Mesenchymal stem cell (in vitro differentiated cells and primary cell): ENCODE data around the gene GALNT2.
A peak's percentile ranks its signal among the peaks of the same experiment; 100 is the strongest.

ENCODE experiments used
- DNase-seq: peaks from one replicate; pipeline ENCODE4 v3.0.0-alpha.2; 2013
- H2AFZ ChIP-seq: one replicate; pipeline ENCODE4 v1.6.1; 2013; ENCODE audit warnings: low read depth, mild to moderate bottlenecking, control low read depth, inconsistent platforms, low read length, moderate library complexity
- H2AK5ac ChIP-seq: 2 replicates; pipeline ENCODE4 v1.6.1; 2013; ENCODE audit warnings: low read length, moderate library complexity, mild to moderate bottlenecking, inconsistent platforms; ENCODE audit not compliant: severe bottlenecking
- H2BK120ac ChIP-seq: one replicate; pipeline ENCODE4 v1.6.1; 2013; ENCODE audit warnings: low read depth, mild to moderate bottlenecking, inconsistent platforms, low read length, moderate library complexity
- H2BK12ac ChIP-seq, 2 experiments: one replicate each; pipeline ENCODE4 v1.6.1; 2013; ENCODE audit warnings: inconsistent platforms in 2 of 2, low read length in 2 of 2, mild to moderate bottlenecking in 2 of 2, moderate library complexity in 2 of 2, control low read depth in 1 of 2
- H2BK15ac ChIP-seq: one replicate; pipeline ENCODE4 v1.6.1; 2013; ENCODE audit warnings: mild to moderate bottlenecking, low read depth, inconsistent platforms; ENCODE audit not compliant: poor library complexity, severe bottlenecking
- H2BK5ac ChIP-seq: 2 replicates; pipeline ENCODE4 v1.6.1; 2013; ENCODE audit warnings: low read depth, mild to moderate bottlenecking, low read length, control low read depth, inconsistent platforms; ENCODE audit not compliant: poor library complexity, severe bottlenecking
- H3K14ac ChIP-seq, 2 experiments: one replicate each; pipeline ENCODE4 v1.6.1; 2013; ENCODE audit warnings: inconsistent platforms in 2 of 2, low read length in 2 of 2, control low read depth in 1 of 2, mild to moderate bottlenecking in 1 of 2, moderate library complexity in 1 of 2
- H3K18ac ChIP-seq, 2 experiments: one replicate each; pipeline ENCODE4 v1.6.1; 2013; ENCODE audit warnings: inconsistent platforms in 2 of 2, low read length in 2 of 2, control low read depth in 1 of 2, low read depth in 1 of 2, mild to moderate bottlenecking in 1 of 2
- H3K23ac ChIP-seq, 2 experiments: one replicate each; pipeline ENCODE4 v1.6.1; 2013; ENCODE audit warnings: inconsistent platforms in 2 of 2, low read length in 2 of 2, mild to moderate bottlenecking in 2 of 2, moderate library complexity in 2 of 2, control low read depth in 1 of 2
- H3K27ac ChIP-seq: 2 replicates; pipeline ENCODE4 v1.5.1; 2013; ENCODE audit warnings: mild to moderate bottlenecking, moderate library complexity, low read length, control low read depth, inconsistent platforms; ENCODE audit not compliant: poor library complexity, severe bottlenecking
- H3K27me3 ChIP-seq, 2 experiments: 2 replicates each; pipeline versions ENCODE4 v1.6.1 to v1.7.0; 2013; ENCODE audit warnings: low read length in 2 of 2, mild to moderate bottlenecking in 2 of 2, moderate library complexity in 2 of 2, control low read depth in 1 of 2, inconsistent platforms in 1 of 2; ENCODE audit not compliant: control insufficient read depth in 1 of 2, insufficient read depth in 1 of 2
- H3K36me3 ChIP-seq, 2 experiments: 2 replicates each; pipeline versions ENCODE4 v1.6.1 to v1.7.0; 2013; ENCODE audit warnings: low read length in 2 of 2, control low read depth in 1 of 2, inconsistent platforms in 1 of 2, low read depth in 1 of 2, mild to moderate bottlenecking in 1 of 2; ENCODE audit not compliant: insufficient read depth in 2 of 2, control insufficient read depth in 1 of 2
- H3K4ac ChIP-seq, 2 experiments: one replicate each; pipeline ENCODE4 v1.6.1; 2013; ENCODE audit warnings: inconsistent platforms in 2 of 2, low read length in 2 of 2, mild to moderate bottlenecking in 2 of 2, moderate library complexity in 2 of 2, control low read depth in 1 of 2, low read depth in 1 of 2
- H3K4me1 ChIP-seq: 2 replicates; pipeline ENCODE4 v1.6.1; 2013; ENCODE audit warnings: low read depth, low read length, control low read depth; ENCODE audit not compliant: control insufficient read depth, insufficient read depth
- H3K4me2 ChIP-seq: 2 replicates; pipeline ENCODE4 v1.6.1; 2013; ENCODE audit warnings: low read length, mild to moderate bottlenecking, inconsistent platforms; ENCODE audit not compliant: poor library complexity, severe bottlenecking
- H3K4me3 ChIP-seq, 2 experiments: 2 replicates each; pipeline versions ENCODE4 v1.5.1 to v1.7.0; 2013; ENCODE audit warnings: low read length in 2 of 2, mild to moderate bottlenecking in 2 of 2, control low read depth in 1 of 2, low read depth in 1 of 2; ENCODE audit not compliant: insufficient read depth in 1 of 2
- H3K79me1 ChIP-seq: replicated peaks from 2 replicates; pipeline ENCODE4 v1.6.1; 2013; ENCODE audit warnings: mild to moderate bottlenecking, control low read depth, low read length, inconsistent platforms; ENCODE audit not compliant: poor library complexity, severe bottlenecking
- H3K9ac ChIP-seq: 2 replicates; pipeline ENCODE4 v1.7.0; 2013; ENCODE audit warnings: mild to moderate bottlenecking, low read length, moderate library complexity
- H3K9me3 ChIP-seq: 2 replicates; pipeline ENCODE4 v1.7.0; 2013; ENCODE audit warnings: mild to moderate bottlenecking, low read length; ENCODE audit not compliant: control insufficient read depth
- H4K8ac ChIP-seq: one replicate; pipeline ENCODE4 v1.6.1; 2013; ENCODE audit warnings: inconsistent platforms, mild to moderate bottlenecking, low read length, moderate library complexity
- H4K91ac ChIP-seq: one replicate; pipeline ENCODE4 v1.6.1; 2013; ENCODE audit warnings: mild to moderate bottlenecking, low read length, inconsistent platforms
- WGBS: methylation state at CpG from one replicate; pipeline ENCODE4 v1.1.7; 2013; ENCODE audit warnings: mixed read lengths; 5-methylcytosine and 5-hydroxymethylcytosine counted together

GALNT2 gene

DNA sequence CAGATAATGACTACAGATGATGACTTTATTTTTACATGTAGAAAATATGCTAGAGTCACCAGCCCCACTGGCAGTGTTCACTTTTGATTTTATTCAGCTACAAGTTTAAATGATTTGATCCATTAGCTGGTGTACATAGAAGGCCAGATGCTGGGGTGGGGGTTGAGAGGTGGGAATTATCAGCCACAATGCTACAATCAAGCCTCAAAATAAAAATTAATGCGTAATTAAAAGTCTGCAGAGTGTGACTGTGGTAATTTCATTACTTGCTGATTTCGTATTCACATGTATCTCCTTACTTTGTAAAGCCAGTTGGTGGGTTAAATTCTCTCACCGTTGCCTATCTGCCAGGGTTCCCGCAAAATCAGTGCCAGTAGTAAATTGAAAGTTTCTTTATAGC is 109.3 kb downstream of the GALNT2 start:
- 100% methylated on average over 2 of the region's 4 CpGs for WGBS
- H3K4ac ChIP-seq: no peak overlapping the region

DNA sequence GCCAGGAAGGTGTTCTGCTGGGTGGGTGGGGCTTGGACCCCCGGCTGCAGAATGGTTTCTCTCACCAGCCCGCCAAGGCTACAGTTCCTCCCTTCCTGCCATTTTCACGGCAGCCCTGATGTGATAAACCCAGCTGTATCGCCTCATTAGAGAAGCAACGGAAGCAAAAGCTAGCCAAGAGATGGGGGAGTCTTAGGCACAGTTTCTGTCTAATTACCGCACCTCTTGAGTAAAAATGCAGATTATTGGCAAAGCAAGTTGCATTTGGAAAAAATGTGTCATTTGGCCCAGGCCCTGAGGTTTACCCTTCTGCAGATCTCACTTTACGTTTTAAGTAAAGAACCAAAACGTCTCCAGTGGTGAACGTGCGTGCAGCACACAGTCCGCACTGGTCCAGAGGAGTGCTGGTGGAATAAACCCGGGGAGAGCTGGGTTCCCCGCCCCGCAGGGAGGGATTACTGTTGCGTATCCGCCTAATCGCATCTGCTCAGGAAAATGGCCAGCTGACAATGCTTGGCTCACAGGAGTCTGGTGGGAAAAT is 109.9 kb downstream of the GALNT2 start:
- Histone ChIP-seq H2BK120ac (no peak overlapping the region), H2BK5ac (no peak overlapping the region), H2BK15ac (no peak overlapping the region), H3K14ac (no peak overlapping the region), H3K36me3 (peaks cover 7 to 19% of the 10 kb centered on the region in 2 experiments), H3K4ac (no peak overlapping the region), H3K9ac (peak overlapping the region; percentile 71), H3K18ac (no peak overlapping the region), H3K27ac (no peak overlapping the region), H2BK12ac (no peak overlapping the region), H3K27me3 (no peaks in the 10 kb centered on the region), H3K9me3 (no peaks in the 10 kb centered on the region), H3K4me3 (peak overlapping the region in 1 of 2 experiments; percentile 73), H3K4me2 (no peak overlapping the region), H4K8ac (no peak overlapping the region), H3K23ac (no peak overlapping the region), H2AFZ (no peak overlapping the region), H2AK5ac (no peak overlapping the region), H3K79me1 (peaks cover 38% of the 10 kb centered on the region), H4K91ac (peak overlapping the region; percentile 71), H3K4me1 (peaks cover 14% of the 10 kb centered on the region)
- 87% methylated on average over 17 of the region's 17 CpGs for WGBS
- DNase-seq: no peak

More for the DNA sequence above, 109.3 kb downstream of the GALNT2 start:
- H2BK12ac ChIP-seq: no peak overlapping the region
- H2AK5ac ChIP-seq: no peak overlapping the region
- DNase-seq: no peak
- H3K4me1 ChIP-seq: peaks cover 16% of the 10 kb centered on the region
- H2BK15ac ChIP-seq: no peak overlapping the region
- no peak overlapping the region for H2AFZ ChIP-seq
- H2BK120ac ChIP-seq: no peak overlapping the region
- H3K18ac ChIP-seq: no peak overlapping the region
- no peak overlapping the region for H3K23ac ChIP-seq
- no peak overlapping the region for H4K91ac ChIP-seq
- H3K36me3 ChIP-seq: peaks cover 7 to 19% of the 10 kb centered on the region in 2 experiments
- H3K9ac ChIP-seq: peak overlapping the region; percentile 71
- no peaks in the 10 kb centered on the region for H3K9me3 ChIP-seq
- H3K27ac ChIP-seq: no peak overlapping the region
- peaks cover 38% of the 10 kb centered on the region for H3K79me1 ChIP-seq
- H3K4me2 ChIP-seq: no peak overlapping the region
- H3K27me3 ChIP-seq: no peaks in the 10 kb centered on the region
- no peak overlapping the region for H2BK5ac ChIP-seq
- H3K4me3 ChIP-seq: peak overlapping the region in 1 of 2 experiments; percentile 73
- no peak overlapping the region for H4K8ac ChIP-seq
- H3K14ac ChIP-seq: no peak overlapping the region

- no peak overlapping the region for H2AFZ ChIP-seq
- no peak overlapping the region for H2AK5ac ChIP-seq
- no peak overlapping the region for H3K4me3 ChIP-seq
- H3K4ac ChIP-seq: no peak overlapping the region
- H3K36me3 ChIP-seq: peaks cover 3 to 19% of the 10 kb centered on the region in 2 experiments
- WGBS: 100% methylated on average over 2 of the region's 2 CpGs
- no peak overlapping the region for H4K91ac ChIP-seq
- no peaks in the 10 kb centered on the region for H3K27me3 ChIP-seq
- no peak overlapping the region for H3K18ac ChIP-seq
- DNase-seq: no peak
- H3K27ac ChIP-seq: no peak overlapping the region
- H3K9me3 ChIP-seq: no peaks in the 10 kb centered on the region
- no peak overlapping the region for H2BK15ac ChIP-seq
- no peak overlapping the region for H2BK120ac ChIP-seq
- H3K79me1 ChIP-seq: peaks cover 32% of the 10 kb centered on the region
- H3K4me2 ChIP-seq: no peak overlapping the region
- no peak overlapping the region for H3K14ac ChIP-seq
- H3K9ac ChIP-seq: no peak overlapping the region
- no peak overlapping the region for H2BK12ac ChIP-seq
- H3K4me1 ChIP-seq: peaks cover 4% of the 10 kb centered on the region
- no peak overlapping the region for H2BK5ac ChIP-seq
- no peak overlapping the region for H4K8ac ChIP-seq
- H3K23ac ChIP-seq: no peak overlapping the region
Measured at GRCh38 chr1:230179249-230179648, 112.2 kb downstream of the GALNT2 start.

DNA sequence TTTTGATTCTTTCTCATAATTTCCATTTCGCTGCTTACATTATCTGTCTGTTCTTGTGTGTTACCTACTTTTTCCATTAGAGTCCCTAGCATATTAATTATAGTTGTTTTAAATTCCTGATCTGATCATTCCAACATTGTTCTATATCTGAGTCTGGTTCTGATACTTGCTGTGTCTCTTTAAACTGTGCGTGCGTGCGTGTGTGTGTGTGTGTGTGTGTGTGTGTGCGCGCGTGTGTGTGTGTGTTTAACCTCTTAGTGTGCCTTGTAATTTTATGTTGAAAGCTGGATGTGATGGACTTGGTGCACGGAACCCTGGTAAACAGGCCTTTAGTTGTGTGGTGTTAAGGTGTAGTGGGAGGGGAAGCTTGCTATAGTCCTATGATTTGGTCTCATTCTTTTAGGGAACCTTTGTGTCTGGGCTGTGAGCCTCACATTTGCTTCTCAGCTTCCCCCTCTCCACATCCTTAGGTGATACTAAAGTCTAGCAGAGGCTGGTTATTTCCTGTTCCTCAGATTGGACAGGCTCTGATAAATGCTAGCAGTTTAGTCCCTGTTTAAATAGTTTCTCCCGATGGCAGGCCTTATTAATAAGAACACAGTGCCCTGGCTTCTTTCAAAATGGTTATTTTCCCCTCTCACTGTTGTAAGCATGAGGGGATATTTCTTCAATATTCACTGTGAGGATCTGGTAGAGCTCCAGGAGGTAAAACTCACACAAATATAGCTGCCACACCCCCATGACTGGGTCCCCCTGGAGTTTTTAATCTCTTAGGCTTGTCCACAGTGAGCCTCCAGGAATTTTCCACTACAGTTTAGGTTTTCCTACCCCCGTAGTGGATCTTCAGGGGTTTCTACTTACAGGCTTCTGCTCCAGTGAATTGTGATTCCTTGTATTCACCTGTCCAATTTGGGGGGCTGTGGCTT is 118.3 kb downstream of the GALNT2 start:
- H2BK120ac ChIP-seq: no peak overlapping the region
- H2AFZ ChIP-seq: no peak overlapping the region
- peaks cover 0 to 8% of the 10 kb centered on the region in 2 experiments for H3K36me3 ChIP-seq
- 59% methylated on average over 8 of the region's 10 CpGs for WGBS
- H3K9me3 ChIP-seq: no peaks in the 10 kb centered on the region
- peak overlapping the region in 1 of 2 experiments; percentile 43 for H3K23ac ChIP-seq
- peaks cover 22% of the 10 kb centered on the region for H3K79me1 ChIP-seq
- no peak overlapping the region for H3K18ac ChIP-seq
- H3K4ac ChIP-seq: peak overlapping the region in 1 of 2 experiments; percentile 52
- H4K91ac ChIP-seq: no peak overlapping the region
- H3K4me2 ChIP-seq: peak overlapping the region; percentile 30
- no peak overlapping the region for H2BK15ac ChIP-seq
- no peak for DNase-seq
- peak overlapping the region in 1 of 2 experiments; percentile 60 for H3K4me3 ChIP-seq
- H3K27me3 ChIP-seq: no peaks in the 10 kb centered on the region
- H4K8ac ChIP-seq: no peak overlapping the region
- peak overlapping the region; percentile 41 for H3K27ac ChIP-seq
- peak overlapping the region; percentile 16 to 50 for H3K14ac ChIP-seq
- H2AK5ac ChIP-seq: peak overlapping the region; percentile 4
- peak overlapping the region; percentile 62 for H3K9ac ChIP-seq
- H2BK5ac ChIP-seq: no peak overlapping the region
- H3K4me1 ChIP-seq: peaks cover 7% of the 10 kb centered on the region
- H2BK12ac ChIP-seq: peak overlapping the region in 1 of 2 experiments; percentile 31
